Lower leg skin (tissue), 3 donors: Measurements from ENCODE around the gene CLEC16A.

Source experiments
- POLR2A ChIP-seq, 2 donors: fragments of 450-650 bp; IDR thresholded peaks; one replicate each; pipeline ENCODE4 v1.6.1; 2016 to 2017; ENCODE audit warnings: antibody characterized with exemption in 2 of 2, mild to moderate bottlenecking in 1 of 2, moderate library complexity in 1 of 2
- TF ChIP-seq, protein P1 (sequence below), 3 donors: fragments of 450-650 bp; IDR thresholded peaks; one replicate each; pipeline ENCODE4 v1.5.1; 2016; ENCODE audit warnings: antibody characterized with exemption in 3 of 3, mild to moderate bottlenecking in 3 of 3, moderate library complexity in 2 of 3

DNA sequence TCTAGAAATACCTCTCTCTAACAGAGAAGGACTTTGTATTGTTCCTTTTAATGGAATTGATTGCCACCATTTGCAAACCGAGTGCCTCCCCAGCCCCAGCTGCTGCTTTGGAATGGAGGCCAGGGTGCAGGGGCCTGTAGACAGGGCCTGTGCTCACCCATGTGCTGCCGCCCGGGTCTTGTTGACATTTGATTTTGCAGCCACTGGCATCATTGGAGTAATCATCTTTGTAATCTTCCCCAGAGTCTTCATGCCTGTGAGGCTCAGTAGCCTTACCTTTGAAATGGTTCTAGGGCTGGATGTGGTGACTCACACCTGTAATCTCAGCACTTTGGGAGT is 119.8 kb downstream of the CLEC16A start:
- TF ChIP-seq, protein P1, sequence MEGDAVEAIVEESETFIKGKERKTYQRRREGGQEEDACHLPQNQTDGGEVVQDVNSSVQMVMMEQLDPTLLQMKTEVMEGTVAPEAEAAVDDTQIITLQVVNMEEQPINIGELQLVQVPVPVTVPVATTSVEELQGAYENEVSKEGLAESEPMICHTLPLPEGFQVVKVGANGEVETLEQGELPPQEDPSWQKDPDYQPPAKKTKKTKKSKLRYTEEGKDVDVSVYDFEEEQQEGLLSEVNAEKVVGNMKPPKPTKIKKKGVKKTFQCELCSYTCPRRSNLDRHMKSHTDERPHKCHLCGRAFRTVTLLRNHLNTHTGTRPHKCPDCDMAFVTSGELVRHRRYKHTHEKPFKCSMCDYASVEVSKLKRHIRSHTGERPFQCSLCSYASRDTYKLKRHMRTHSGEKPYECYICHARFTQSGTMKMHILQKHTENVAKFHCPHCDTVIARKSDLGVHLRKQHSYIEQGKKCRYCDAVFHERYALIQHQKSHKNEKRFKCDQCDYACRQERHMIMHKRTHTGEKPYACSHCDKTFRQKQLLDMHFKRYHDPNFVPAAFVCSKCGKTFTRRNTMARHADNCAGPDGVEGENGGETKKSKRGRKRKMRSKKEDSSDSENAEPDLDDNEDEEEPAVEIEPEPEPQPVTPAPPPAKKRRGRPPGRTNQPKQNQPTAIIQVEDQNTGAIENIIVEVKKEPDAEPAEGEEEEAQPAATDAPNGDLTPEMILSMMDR (IDR thresholded peaks at IDR 0.05) = no peak
- no peak for TF ChIP-seq POLR2A (IDR thresholded peaks at IDR 0.05)
